T-helper 1 cell (primary cell): ENCODE measurements around the gene AKAP17A.
A peak's percentile ranks its signal among the peaks of the same experiment; 100 is the strongest.
"Not testable (repeated sequence)": the region's sequence is repeated elsewhere in the genome, so short reads cannot be mapped to it uniquely, and the experiment has no call there.

ENCODE experiments used
- DNase-seq, 5 donors: peaks; one replicate each; pipeline ENCODE4 v3.0.0-alpha.2; 2012 to 2020
- total RNA-seq, 4 donors: gene quantifications; one replicate each; lab custom pipeline; 2026; lab: John Stamatoyannopoulos, UW

Gene AKAP17A, protein sequence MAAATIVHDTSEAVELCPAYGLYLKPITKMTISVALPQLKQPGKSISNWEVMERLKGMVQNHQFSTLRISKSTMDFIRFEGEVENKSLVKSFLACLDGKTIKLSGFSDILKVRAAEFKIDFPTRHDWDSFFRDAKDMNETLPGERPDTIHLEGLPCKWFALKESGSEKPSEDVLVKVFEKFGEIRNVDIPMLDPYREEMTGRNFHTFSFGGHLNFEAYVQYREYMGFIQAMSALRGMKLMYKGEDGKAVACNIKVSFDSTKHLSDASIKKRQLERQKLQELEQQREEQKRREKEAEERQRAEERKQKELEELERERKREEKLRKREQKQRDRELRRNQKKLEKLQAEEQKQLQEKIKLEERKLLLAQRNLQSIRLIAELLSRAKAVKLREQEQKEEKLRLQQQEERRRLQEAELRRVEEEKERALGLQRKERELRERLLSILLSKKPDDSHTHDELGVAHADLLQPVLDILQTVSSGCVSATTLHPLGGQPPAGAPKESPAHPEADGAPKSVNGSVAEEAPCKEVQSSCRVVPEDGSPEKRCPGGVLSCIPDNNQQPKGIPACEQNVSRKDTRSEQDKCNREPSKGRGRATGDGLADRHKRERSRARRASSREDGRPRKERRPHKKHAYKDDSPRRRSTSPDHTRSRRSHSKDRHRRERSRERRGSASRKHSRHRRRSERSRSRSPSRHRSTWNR
- 173 to 228 (median 204) reads per million in 4 donors for total RNA-seq

DNA sequence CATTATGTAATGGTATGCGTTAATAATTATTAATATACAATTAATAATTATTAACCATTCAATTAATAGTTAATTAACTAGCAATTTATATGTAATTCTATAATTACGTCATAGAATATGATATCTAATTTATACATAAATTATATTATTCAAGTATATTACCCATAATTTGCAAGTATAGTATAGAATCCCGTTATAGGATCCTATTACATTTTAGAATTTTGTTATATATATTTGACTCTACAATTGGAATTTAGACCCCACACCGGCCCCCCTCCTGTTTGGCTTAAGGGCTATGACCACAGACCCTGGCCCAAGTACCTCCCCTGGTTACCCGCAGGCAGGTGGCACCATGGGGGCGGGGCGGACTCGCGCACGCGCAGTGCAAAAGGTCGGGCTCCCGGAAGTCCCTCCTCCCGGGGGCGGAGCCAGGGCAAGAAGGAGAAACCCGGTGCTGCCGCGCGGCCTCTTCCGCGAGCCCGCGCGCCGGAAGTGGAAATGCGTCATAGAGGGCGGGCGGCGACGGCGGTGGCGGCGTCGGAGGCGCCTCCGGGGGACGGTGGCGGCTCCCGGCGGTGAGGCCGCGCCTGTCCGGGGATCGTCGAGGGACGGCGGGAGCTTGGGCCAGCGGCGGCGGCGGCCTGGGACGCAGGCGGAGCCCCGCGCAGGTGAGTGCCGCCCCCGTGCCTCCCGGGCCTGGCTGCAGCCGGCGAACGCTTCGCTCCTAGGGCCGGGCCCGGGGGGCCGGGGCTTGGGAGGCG lies at the start of gene AKAP17A:
TSS of gene AKAP17A (plus strand) at position 503 of the 761 bp plus-strand sequence. CDS start 1,859 bp downstream, outside the sequence.
- peak; percentile 93 to 98 (median 94) for DNase-seq

DNA sequence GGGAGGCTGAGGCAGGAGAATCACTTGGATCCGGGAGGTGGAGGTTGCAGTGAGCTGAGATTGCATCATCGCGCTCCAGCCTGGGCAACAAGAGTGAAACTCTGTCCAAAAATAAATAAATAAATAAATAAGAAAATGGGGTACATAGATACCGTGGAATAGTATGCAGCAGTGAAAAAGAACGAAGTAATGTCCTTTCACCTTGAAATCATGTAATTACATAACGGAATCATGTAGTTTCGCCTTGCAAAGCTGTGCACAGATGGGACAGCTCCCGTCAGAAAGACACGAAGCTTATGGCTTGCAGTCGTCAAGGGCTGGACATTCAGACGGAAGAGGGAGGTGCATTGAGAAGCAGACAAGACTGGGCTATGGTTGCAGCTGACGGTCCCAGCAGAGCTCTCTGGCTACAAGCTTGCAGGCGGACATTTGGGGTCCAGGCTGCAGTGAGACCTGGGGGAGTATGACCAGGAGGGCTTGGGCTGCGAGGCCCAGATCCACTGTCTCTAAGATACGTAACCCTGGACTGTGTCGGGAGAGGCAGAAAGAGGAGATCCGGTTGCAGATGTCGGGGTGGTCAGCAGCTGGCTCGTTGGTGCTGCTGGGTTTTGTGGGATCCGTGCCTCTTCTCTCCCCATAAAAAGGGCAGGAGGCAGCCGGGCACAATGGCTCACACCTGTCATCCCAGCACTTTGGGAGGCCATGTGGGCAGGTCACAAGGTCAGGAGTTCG lies 48.2 kb upstream of the AKAP17A start:
- no peak for DNase-seq

DNA sequence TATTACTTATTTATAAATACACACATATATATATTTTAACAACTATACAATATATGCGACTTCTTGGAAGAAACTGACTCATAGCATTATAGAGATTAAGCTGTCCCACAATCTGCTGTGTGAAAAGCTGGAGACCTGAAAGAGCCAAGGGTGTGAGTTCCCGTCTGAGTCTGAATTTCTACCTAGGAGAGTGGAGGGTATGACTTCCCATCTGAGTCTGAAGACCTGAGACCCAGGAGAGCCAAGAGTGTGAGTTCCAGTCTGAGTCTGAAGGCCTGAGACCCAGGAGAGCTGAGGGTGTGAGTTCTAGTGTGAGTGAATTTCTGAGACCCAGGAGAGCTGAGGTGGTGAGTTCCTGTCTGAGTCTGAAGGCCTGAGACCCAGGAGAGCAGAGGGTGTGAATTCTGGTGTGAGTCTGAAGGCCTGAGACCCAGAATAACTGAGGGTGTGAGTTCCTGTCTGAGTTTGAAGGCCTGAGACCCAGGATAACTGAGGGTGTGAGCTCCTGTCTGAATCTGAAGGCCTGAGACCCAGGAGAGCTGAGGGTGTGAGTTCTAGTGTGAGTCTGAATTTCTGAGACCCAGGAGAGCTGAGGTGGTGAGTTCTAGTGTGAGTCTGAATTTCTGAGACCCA lies 45.5 kb upstream of the AKAP17A start:
- DNase-seq = no peak

DNA sequence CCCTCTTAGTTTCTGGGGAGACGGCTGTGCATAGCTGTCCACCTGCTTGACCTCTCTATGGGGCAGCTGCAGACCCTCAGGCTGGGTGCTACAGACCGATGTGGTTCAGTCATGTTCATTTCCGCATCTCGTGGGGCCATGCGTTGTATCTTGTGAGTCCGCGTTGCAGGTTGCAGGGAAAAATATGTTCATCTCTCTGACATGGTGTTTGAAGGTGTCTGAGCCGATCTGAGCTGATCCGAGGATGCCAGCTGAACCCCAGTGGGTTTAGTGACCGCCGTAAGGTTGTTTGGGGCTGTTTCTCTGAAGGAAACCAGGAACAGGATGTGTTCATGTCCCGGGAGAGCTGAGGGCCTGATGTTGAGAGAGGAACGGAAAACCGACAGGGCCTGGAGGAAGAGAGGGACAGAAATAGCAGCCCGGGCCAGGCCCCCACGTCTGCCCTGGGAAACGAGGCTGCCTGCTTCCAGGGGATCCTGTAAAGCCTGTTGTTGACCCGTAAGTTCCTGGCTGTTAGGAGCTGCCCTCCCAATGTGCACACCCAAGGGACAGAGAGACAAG lies 44.6 kb upstream of the AKAP17A start:
- no peak for DNase-seq

DNA sequence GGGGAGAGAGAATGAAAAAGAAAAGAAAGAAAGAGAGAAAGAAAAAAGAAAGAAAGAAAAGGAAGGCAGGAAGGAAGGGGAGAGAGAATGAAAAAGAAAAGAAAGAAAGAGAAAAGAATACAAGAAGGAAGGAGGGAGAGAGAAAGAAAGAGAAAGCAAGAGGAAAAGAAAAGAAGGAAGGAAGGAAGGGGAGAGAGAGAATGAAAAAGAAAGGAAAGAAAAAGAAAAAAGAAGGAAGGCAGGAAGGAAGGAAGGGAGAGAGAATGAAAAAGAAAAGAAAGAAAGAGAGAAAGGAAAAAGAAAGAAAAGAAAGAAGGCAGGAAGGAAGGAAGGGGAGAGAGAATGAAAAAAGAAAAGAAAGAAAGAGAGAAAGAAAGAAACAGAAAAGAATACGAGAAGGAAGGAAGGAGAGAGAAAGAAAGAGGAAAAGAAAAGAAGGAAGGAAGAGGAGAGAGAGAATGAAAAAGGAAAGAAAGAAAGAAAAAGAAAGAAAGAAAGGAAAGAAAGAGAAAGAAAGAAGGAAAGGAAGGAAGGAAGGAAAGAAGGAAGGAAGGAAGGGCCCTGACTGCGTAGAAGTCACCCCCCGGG lies 39.4 kb upstream of the AKAP17A start:
- no peak for DNase-seq

DNA sequence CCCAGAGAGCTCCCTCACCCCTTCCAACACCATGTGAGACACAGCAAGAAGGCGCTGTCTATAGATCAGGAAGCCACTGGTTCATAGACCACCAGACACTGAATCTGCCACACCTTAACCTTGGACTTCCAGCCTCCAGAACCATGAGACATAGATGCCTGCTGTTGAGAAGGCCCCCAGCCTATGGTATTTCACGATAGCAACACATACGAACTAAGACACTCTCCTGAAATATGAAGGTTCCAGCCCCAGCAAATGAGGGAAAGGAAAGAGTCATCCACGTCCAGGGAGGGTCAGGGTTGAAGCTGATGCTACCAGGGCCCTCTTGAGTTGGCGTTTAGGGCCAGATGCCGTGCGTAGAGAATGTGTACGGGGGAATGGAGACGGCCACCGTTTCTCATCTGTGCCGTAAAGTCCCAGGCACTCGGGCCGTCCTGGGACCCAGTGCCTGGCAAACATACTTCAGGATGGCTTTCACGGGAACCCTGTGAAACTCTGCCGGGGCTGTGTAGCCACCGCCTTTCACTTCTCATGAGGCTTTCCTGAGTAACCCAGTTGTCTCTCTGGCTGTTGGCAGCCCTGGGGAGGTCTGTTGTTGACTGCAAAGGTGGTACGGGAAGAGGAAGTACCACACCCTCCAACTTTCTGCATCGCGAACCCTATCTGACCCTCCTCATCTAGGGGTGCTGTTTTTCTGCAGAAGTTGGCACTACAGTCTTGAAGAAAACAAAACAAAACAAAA lies 36.8 kb upstream of the AKAP17A start:
- peak in 2 of 5 donors; percentile 38 to 89 for DNase-seq

DNA sequence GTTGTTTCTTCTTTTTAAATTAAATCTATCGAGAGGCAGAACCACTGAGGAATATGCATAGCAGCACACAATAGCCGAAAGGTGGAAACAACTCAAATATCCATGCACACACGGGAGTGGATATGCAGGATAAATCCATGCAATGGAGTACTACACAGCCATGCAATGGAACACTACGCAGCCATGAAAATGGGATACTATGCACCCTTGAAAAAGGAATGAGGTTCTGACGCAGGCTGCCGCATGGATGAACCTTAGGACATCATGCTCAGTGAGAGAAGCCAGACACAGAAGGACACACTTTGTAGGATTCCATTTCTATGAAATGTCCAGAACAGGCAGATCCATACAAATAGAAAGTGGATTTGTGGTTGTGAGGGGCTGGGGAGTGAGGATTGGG lies 36.0 kb upstream of the AKAP17A start:
- no peak for DNase-seq

DNA sequence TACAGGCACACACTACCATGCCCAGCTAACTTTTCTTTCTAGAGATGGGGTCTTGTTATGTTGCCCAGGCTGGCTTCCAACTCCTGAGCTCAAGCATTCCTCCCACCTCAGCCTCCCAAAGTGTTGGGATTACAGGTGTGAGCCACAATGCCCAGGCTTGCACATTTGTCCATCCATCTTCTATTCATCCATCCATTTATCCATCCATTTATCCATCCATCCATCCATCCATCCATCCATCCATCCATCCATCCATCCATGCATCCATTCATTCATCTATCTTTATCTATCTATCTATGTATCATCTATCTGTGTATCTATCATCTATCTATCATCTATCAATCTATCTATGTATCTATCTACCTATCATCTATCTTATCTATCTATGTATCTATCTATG lies 34.0 kb upstream of the AKAP17A start:
- DNase-seq = not testable (repeated sequence)

DNA sequence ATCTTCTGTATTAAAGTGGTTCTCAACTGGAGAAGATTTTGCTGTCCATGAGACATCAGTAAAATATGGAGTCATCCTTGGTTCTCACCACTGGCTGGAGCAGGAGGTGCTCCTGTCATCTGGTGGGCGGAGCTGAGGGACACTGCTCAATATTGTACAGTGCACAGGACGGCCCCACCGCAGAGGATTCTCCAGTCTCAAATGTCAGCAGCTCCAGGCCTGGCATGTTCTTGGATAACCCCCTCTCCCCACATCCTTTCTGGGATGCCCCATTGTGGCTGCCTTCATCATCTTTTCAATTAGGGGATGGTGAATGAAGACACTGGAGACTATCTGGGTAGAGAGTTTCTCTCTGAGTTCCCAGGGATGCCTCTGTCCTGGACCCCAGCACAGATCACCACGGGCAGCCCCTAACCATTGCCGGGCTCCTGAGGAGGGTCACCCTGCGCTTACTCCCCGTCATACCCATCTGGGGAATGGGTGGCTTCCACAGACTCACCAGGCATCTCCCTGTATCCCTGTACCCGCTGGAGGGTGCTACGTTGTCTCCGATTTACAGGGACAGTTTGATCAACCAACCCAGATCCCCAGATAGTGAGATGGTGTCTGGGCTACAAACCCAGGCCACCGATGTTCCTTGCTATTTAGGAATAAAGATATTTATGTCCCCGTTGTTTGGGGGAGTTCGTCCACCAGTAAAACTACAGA lies 32.5 kb upstream of the AKAP17A start:
- no peak for DNase-seq

DNA sequence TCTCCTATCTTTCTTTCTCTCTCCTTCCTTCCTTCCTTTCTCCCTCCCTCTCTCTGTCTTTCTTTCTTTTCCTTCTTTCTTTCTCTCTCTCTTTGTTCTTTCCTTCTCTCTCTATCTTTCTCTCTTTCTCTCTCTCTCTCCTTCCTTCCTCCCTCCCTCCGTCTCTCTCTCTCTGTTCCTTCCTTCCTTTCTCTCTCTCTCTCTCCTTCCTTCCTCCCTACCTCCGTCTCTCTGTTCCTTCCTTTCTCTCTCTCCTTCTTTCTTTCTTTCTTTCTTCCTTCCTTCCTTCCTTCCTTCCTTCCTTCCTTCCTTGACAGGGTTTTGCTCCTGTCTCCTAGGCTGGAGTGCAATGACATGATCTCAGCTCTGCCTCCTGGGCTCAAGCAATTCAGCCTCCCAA lies 30.2 kb upstream of the AKAP17A start:
- no peak for DNase-seq

DNA sequence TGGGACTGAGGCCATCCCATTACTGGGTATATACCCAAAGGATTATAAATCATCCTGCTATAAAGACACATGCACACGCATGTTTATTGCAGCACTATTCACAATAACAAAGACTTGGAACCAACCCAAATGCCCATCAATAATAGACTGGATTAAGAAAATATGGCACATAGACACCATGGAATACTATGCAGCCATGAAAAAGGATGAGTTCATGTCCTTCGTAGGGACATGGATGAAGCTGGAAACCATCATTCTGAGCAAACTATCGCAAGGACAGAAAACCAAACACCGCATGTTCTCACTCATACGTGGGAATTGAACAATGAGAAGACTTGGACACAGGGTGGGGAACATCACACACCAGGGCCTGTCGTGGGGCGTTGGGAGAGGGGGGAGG lies 27.3 kb upstream of the AKAP17A start:
- DNase-seq = not testable (repeated sequence)

DNA sequence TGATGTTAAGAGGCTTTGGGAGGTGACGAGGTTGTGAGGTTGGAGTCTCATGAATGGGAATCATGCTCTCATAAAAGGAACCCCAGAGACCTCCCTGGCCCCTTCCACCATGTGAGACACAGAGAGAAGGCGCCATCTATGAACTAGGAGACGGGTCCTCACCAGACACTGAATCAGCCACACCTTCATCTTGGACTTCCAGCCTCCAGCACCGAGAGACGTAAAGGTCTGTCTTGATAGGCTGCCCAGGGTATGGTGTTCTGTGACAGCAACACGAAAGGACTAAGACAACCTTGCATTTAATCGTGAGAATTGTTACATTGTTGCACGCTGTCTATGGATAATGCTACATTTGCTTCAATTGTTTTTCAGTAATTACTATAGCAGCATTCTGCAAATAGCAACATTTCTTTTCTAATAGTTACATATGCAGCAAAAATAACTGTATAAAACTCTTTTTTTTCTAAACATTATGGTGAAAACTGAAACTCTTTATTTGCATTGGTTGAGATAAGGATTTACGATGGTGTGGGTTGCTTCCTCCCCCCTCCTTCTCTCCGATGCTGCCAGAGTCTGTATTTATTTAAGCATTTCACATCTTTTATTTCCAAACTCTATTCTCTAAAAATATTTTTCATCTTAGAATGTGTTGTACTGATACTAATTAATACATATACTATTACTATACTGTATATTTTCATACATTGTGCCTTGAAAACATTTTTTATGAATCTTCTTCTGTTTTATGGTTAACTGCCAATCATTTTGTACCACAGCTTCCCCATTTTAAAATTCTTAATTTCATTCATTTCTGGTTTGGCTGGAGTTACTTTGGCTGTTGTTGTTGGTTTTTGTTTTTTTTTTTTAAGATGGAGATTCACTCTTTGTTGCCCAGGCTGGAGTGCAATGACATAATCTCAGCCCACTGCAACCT lies 26.4 kb upstream of the AKAP17A start:
- DNase-seq = no peak

DNA sequence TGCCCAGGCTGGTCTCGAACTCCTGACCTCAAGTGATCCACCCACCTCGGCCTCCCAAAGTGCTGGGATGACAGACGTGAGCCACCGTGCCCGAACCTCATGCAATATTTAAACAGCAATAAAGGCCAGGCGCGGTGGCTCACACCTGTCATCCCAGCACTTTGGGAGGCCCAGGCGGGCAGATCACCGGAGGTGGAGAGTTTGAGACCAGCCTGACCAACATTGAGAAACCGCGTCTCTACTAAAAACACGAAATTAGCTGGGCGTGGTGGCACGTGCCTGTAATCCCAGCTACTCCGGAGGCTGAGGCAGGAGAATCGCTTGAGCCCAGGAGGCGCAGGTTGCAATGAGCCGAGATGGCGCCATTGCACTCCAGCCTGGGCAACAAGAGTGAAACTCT lies 17.2 kb upstream of the AKAP17A start:
- not testable (repeated sequence) for DNase-seq

DNA sequence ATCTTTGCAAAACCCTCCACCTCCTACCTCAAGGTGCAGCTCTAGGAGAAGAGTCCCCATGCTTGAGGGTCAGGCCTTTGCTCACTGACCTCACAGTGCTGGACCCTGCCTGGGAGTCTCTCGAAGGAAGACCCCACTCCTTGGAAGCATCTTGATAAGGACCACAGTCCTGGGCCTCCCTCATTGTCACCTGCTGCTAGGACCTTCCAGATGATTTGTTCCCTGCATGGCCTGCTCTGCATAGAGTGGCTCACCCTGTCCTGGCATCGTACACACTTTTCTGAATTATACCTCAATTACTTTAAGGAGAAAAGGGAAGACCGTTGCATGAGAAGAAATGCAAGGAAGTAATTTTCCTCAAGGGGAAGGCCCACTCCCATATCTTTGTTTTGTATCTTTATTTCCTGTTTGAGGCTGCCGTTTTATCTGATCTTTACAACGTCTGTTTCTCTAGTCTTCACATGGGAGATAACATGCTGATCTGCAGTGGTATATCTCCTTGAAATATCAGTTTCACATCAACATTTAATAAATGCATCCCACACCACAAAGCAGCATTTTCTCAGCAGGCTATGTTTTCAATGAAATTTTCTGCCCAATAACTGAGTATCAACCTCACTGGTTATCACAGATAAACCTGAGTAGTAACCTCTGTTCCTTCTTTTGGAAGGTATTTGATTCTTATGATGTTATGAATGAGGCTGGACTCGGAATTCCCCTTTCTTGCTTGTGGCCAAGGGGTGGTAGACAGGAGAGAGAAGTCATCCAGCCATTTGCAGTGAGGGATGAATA lies 15.0 kb upstream of the AKAP17A start:
- peak in 1 of 5 donors; percentile 46 for DNase-seq

DNA sequence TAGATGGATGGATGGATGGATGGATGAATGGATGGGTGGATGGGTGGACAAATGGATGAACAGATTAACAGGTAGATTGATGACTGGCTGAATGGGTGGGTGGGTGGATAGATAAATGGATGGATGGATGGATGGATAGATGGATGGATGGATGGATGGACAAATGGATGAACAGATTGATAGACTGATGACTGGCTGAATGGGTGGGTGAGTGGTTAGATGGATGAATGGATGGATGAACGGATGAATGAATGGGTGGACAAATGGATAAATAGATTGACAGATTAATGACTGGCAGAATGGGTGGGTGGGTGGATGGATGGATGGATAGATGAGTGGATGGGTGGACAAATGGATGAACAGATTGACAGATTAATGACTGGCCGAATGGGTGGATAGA lies 13.6 kb upstream of the AKAP17A start:
- DNase-seq = no peak

DNA sequence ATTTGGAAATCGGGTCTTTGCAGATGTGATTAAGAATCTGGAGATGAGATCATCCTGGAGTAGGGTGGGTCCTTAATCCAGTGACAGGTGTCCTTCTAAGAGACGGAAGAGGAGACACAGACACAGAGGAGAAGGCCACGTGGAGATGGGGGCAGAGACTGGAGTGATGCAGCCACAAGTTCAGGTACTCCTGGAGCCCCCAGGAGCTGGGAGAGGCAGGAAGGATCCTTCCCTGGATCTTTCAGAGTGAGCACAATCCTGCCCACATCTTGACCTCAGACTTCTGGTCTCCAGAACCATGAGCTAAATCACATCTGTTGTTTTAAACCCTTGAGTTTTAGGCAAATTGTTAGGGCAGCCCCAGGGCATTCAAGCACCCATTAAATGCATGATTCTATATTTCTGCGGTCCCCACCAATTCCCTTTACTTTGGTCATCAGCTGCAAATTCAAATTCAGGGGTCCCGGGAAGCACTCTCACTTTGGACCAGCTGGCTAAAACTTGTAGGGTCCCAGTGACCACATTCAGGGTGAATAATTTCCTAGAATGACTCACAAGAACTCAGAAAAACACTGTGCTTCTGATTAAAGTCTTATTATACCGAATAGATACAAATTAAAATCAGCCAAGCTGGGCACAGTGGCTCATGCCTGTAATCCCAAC lies 12.8 kb upstream of the AKAP17A start:
- DNase-seq = no peak

DNA sequence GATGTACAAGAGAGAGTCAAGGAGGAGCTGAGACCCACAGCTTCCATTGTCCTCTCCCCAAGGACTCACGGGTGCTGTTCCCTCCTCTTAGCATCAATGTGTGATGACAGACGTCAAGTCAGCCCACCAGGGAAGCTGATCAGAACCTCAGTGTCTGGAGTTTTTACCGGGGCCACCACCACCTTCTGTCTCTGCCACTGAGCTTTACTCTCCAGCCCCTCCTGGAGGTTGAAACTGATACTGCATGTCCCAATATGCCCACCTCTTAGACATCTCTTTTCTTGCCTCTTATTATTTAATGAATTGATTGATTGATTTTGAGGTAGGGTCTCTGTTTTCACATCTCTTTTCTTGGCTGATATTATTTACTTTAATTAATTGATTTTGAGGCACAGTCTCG lies 10.3 kb upstream of the AKAP17A start:
- peak; percentile 37 to 87 (median 61) for DNase-seq
